Stimulated activated memory B cell treated with anti-CD40 and anti-IgM and Interleukin-4, amounts not matched to agents 10 μg/mL and 1 μg/mL and 100 μg/mL, for 72 hours (primary cell): ENCODE measurements around the gene SEMA3B.
"Not testable (repeated sequence)": the region's sequence is repeated elsewhere in the genome, so short reads cannot be mapped to it uniquely, and the experiment has no call there.

ENCODE experiments used
- ATAC-seq: fragments of 150-1000 bp; cut with Tn5 transposase; 2 replicates; pipeline ENCODE4 v1.10.0; 2021
- H3K27ac Mint-ChIP-seq: one replicate; pipeline ENCODE4 v1.8.0; 2022; ENCODE audit warnings: mild to moderate bottlenecking, mixed read lengths
- H3K27me3 Mint-ChIP-seq: one replicate; pipeline ENCODE4 v1.8.0; 2022; ENCODE audit warnings: mixed read lengths
- H3K36me3 Mint-ChIP-seq: one replicate; pipeline ENCODE4 v1.8.0; 2022; ENCODE audit warnings: mixed read lengths
- H3K4me1 Mint-ChIP-seq: one replicate; pipeline ENCODE4 v1.8.0; 2022; ENCODE audit warnings: mixed read lengths
- H3K4me3 Mint-ChIP-seq: one replicate; pipeline ENCODE4 v1.8.0; 2022; ENCODE audit warnings: mild to moderate bottlenecking, moderate library complexity, mixed read lengths
- H3K9me3 Mint-ChIP-seq: one replicate; pipeline ENCODE4 v1.8.0; 2022; ENCODE audit warnings: mixed read lengths

Gene SEMA3B

DNA sequence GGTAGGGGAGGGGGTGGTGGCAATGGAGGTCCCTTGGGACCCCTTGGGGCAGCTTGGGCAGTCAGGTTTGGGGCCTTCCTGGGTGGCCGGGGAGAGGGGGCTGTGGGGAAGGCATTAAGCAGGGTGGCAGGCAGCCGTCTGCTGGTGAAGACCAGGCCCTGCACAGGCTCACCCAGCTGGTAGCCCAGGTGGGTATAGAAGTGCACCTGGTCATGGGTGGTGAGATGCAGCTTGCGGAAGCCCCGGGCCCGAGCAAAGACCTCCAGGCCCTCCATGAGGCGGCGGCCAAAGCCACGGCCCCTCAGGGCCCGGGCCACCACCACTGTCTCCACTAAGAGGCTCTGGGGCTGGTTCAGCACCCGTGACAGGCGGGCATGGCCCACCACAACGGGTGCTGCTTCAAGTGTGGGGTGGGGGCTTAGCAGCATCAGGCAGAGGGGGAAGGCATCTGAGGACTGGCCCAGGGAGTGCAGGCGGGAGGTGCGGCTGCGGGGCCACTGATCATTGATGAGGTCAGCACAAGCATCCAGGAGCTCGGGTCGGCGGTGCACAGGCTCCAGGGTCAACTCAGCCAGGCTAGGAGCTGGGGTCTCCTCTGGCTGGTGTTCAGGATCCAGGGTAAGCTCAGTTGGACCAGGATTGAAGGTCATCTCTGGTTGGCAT is 27.9 kb downstream of the SEMA3B start:
- H3K9me3 Mint-ChIP-seq, result no peaks in the 10 kb centered on the region
- H3K27ac Mint-ChIP-seq, result no peak overlapping the region
- no peak for ATAC-seq
- peaks cover 6% of the 10 kb centered on the region for H3K36me3 Mint-ChIP-seq
- H3K27me3 Mint-ChIP-seq, result no peaks in the 10 kb centered on the region
- H3K4me1 Mint-ChIP-seq, result peaks cover 52% of the 10 kb centered on the region
- no peak overlapping the region for H3K4me3 Mint-ChIP-seq

DNA sequence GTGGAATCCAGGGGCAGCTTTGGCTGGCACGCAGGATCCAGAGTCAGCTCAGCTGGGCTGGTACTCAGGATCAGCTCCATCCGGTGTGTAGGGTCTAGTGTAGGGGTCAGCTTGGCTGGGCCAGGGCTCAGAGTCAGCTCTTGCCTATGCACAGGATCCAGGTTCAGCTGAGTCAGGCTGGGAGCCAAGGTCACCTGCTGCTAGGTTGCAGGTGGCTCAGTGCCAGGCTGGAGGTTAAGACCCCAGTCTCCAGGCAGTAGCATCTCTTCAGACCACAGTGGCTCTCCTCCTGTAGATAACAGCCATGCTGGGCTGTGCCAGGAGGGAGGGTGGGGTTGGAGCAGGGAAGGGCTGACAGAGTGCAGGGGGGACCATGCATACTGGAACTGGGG is 28.4 kb downstream of the SEMA3B start:
- H3K27ac Mint-ChIP-seq, result no peak overlapping the region
- ATAC-seq, result no peak
- peaks cover 6% of the 10 kb centered on the region for H3K36me3 Mint-ChIP-seq
- no peaks in the 10 kb centered on the region for H3K9me3 Mint-ChIP-seq
- no peaks in the 10 kb centered on the region for H3K27me3 Mint-ChIP-seq
- peaks cover 50% of the 10 kb centered on the region for H3K4me1 Mint-ChIP-seq
- H3K4me3 Mint-ChIP-seq, result no peak overlapping the region

- ATAC-seq, result no peak
- H3K9me3 Mint-ChIP-seq, result no peaks in the 10 kb centered on the region
Measured at GRCh38 chr3:50297896-50298725, 29.2 kb downstream of the SEMA3B start.

GRCh38 chr3:50298836-50299637 is 30.1 kb downstream of the SEMA3B start, which contains the start of the genes HYAL3 and NAA80:
Gene HYAL3 (minus strand): TSS chr3:50299405. CDS start chr3:50295602, 3,803 bp downstream.
Gene NAA80 (minus strand): TSS chr3:50299405. CDS start chr3:50297463, 1,942 bp downstream.
- ATAC-seq, result peak; percentile 95
- H3K36me3 Mint-ChIP-seq, result peaks cover 6% of the 10 kb centered on the region
- H3K9me3 Mint-ChIP-seq, result no peaks in the 10 kb centered on the region
- no peaks in the 10 kb centered on the region for H3K27me3 Mint-ChIP-seq
- H3K4me1 Mint-ChIP-seq, result peaks cover 39% of the 10 kb centered on the region
- H3K4me3 Mint-ChIP-seq, result peak within 1 kb of the TSS; percentile 94
- H3K27ac Mint-ChIP-seq, result peak within 1 kb of the TSS; percentile 99

More at GRCh38 chr3:50297896-50298725, 29.2 kb downstream of the SEMA3B start:
- H3K27ac Mint-ChIP-seq, result peak overlapping the region; percentile 99
- peaks cover 6% of the 10 kb centered on the region for H3K36me3 Mint-ChIP-seq
- peaks cover 42% of the 10 kb centered on the region for H3K4me1 Mint-ChIP-seq
- H3K27me3 Mint-ChIP-seq, result no peaks in the 10 kb centered on the region
- H3K4me3 Mint-ChIP-seq, result peak overlapping the region; percentile 94

DNA sequence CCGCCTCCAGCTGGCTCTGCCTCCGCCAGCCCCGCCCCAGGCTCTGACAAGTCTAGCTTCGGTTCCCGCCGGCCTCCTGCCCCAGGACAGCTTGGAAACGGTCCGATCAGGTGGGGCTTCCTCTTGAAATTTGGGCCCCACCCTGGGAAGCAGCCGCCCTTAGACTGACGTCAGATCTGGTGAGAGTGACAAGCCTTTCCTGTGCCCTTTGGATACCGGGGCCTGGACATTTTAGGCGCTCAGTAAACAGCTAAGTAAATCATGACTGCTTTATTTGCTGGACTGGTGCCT is 30.6 kb downstream of the SEMA3B start:
- H3K9me3 Mint-ChIP-seq, result no peaks in the 10 kb centered on the region
- H3K4me3 Mint-ChIP-seq, result peak overlapping the region; percentile 94
- H3K4me1 Mint-ChIP-seq, result peaks cover 39% of the 10 kb centered on the region
- H3K27me3 Mint-ChIP-seq, result no peaks in the 10 kb centered on the region
- ATAC-seq, result no peak
- peaks cover 6% of the 10 kb centered on the region for H3K36me3 Mint-ChIP-seq
- peak overlapping the region; percentile 99 for H3K27ac Mint-ChIP-seq

- Mint-ChIP-seq H3K27ac (peak overlapping the region; percentile 99), H3K4me3 (peak overlapping the region; percentile 94), H3K27me3 (no peaks in the 10 kb centered on the region), H3K4me1 (peaks cover 39% of the 10 kb centered on the region), H3K36me3 (peaks cover 6% of the 10 kb centered on the region), H3K9me3 (no peaks in the 10 kb centered on the region)
- ATAC-seq, result no peak
Measured at GRCh38 chr3:50299929-50300680, 31.2 kb downstream of the SEMA3B start.

GRCh38 chr3:50300681-50301254 is 31.8 kb downstream of the SEMA3B start:
- Mint-ChIP-seq H3K27ac (peak overlapping the region; percentile 99), H3K4me1 (peaks cover 39% of the 10 kb centered on the region), H3K27me3 (no peaks in the 10 kb centered on the region), H3K36me3 (peaks cover 6% of the 10 kb centered on the region), H3K4me3 (peak overlapping the region; percentile 94), H3K9me3 (no peaks in the 10 kb centered on the region)
- ATAC-seq, result no peak

DNA sequence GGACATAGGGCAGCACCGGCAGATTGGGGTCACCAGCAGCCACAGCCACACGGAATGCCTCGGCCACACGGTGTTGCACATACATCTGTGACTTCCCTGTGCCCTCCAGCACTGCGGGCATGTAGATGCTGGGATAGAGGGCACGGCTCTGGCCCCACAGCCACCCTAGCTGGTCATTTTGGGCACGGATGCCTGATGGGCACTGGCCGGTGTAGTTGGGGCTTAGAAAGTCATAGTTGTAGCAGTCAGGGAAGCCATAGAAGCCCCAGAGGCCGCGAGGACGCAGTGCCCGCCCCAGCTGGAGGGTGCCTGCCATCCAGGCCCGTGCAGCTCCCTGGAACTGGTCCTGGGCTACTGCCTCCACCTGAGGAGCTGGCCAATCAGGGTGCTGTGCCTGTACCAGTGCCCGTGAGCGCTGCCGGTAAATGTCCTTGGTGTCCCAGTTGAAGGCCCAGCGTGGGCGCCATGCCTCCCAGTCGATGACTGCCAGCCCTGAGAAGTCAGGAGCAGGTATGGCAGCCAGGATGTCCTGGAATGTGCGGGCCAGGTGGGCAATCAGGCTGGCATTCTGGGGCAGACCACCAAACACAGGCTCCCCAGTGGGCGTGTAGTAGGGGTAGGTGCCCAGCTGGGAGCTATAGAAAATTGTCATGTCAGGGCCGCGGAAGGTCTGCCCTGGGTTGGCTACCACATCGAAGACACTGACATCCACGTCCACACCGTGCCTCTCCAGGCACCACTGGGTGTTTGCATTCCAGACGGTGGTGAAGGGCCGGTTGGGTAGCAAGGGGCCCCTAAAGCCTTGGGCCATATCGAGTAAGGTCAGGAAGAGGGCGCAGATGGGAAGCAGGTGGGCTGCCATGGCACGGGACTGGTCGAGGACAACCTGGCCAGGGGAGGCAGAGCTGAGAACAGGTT is 33.4 kb downstream of the SEMA3B start:
- ATAC-seq, result no peak
- Mint-ChIP-seq H3K4me3 (no peak overlapping the region), H3K4me1 (peaks cover 28% of the 10 kb centered on the region), H3K27me3 (no peaks in the 10 kb centered on the region), H3K9me3 (no peaks in the 10 kb centered on the region), H3K36me3 (no peaks in the 10 kb centered on the region), H3K27ac (peak overlapping the region; percentile 44)

- Mint-ChIP-seq H3K4me3 (no peak within 1 kb of the TSS), H3K36me3 (no peaks in the 10 kb centered on the region), H3K9me3 (no peaks in the 10 kb centered on the region), H3K4me1 (peaks cover 19% of the 10 kb centered on the region), H3K27me3 (no peaks in the 10 kb centered on the region), H3K27ac (peak within 1 kb of the TSS; percentile 44)
- ATAC-seq, result no peak
Measured at GRCh38 chr3:50303013-50303815, 34.3 kb downstream of the SEMA3B start, which contains the start of gene HYAL1. Gene HYAL1 (minus strand): TSS chr3:50303574. CDS start chr3:50302956, 618 bp downstream.

DNA sequence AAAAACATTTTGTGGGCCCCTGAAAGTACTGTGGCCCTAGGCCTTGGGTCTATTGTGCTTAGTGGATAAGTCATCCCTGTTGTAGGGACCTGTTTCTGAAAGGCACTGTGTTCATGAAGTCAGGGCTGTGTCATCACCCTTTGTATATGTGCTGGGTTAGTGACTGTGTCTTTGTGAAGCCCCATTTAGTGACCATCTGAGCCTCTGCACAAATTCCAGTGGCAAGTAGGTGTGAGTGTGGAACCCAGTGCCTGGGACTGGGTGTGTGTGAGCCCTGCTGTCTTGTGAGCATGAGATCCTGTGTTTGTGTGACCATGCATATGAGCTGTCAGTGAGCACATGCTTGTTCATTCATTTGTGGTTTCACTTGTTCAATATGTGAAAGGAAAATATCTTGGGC is 35.7 kb downstream of the SEMA3B start:
- no peak for ATAC-seq
- Mint-ChIP-seq H3K4me1 (peaks cover 16% of the 10 kb centered on the region), H3K36me3 (no peaks in the 10 kb centered on the region), H3K4me3 (no peak overlapping the region), H3K9me3 (no peaks in the 10 kb centered on the region), H3K27ac (no peak overlapping the region), H3K27me3 (no peaks in the 10 kb centered on the region)

DNA sequence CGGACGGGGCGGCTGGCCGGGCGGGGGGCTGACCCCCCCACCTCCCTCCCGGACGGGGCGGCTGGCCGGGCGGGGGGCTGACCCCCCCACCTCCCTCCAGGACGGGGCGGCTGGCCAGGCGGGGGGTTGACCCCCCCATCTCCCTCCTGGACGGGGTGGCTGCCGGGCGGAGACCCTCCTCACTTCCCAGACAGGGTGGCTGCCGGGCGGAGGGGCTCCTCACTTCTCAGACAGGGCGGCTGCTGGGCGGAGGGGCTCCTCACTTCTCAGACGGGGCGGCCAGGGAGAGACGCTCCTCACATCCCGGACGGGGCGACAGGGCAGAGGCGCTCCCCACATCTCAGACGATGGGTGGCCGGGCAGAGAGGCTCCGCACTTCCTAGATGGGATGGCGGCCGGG is 43.1 kb downstream of the SEMA3B start:
- not testable (repeated sequence) for H3K9me3 Mint-ChIP-seq, H3K27me3 Mint-ChIP-seq, H3K4me3 Mint-ChIP-seq, H3K27ac Mint-ChIP-seq, ATAC-seq, H3K36me3 Mint-ChIP-seq
- H3K4me1 Mint-ChIP-seq, result peaks cover 18% of the 10 kb centered on the region

DNA sequence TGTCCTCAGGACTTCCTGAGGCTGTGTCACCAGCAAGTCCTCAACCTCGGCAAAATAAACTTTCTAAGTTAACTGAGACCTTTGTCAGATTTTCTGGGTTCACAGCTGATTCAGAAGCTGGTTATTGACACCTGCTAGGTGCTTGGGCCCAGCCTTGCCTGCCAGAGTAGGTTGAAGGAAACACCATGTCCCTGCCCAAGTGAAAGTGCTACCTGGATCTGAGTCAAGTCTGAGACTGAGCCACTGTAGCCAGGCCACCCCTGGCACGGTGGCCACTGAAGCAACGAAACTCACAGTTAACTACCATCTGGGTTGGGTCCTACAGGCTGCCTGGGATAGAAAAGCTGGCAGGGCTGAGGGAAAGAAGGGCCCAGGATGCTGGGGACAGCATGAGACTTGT is 45.4 kb downstream of the SEMA3B start:
- Mint-ChIP-seq H3K27ac (peak overlapping the region; percentile 14), H3K4me1 (peaks cover 38% of the 10 kb centered on the region), H3K36me3 (peaks cover 8% of the 10 kb centered on the region), H3K4me3 (no peak overlapping the region), H3K27me3 (no peaks in the 10 kb centered on the region), H3K9me3 (no peaks in the 10 kb centered on the region)
- no peak for ATAC-seq

DNA sequence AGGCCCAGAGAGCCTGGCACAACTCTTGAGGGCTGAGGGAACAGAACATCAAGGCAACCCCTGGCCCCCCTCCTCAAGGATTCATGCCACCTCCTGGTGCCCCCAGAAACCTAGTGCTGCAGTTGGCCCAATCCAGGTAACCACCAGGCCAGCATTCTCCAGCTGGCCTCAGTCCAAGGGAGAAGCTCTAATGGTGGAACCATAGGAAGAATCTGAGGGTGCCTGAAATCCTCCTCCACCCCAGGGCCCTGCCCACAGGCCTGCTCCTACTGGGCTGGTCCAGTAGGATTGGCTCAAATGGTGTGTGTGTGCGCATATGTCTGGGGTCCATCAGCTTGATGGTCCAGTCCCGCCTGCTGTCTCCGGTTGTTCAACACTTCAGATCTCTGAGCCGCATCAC is 45.9 kb downstream of the SEMA3B start:
- no peak for ATAC-seq
- Mint-ChIP-seq H3K36me3 (peaks cover 8% of the 10 kb centered on the region), H3K4me1 (peaks cover 42% of the 10 kb centered on the region), H3K27ac (peak overlapping the region; percentile 14), H3K4me3 (no peak overlapping the region), H3K9me3 (no peaks in the 10 kb centered on the region), H3K27me3 (no peaks in the 10 kb centered on the region)
